ENCODE results near the gene MRPS6.

GRCh38 chr21:34190576-34191321, 117.4 kb downstream of the MRPS6 start:
- TF ChIP-seq CTCF (IDR thresholded peaks at IDR 0.05; ENCODE audit: low read depth, low read length, poor library complexity, severe bottlenecking): no peak
- TF ChIP-seq EZH2phosphoT487 (IDR thresholded peaks at IDR 0.05; ENCODE audit: borderline replicate concordance, low read length): no peak
